ENCODE results near the gene MVK.

MVK gene

GRCh38 chr12:109638735-109639134 is 65.1 kb downstream of the MVK start:
- POLR2A ChIA-PET, result no interaction called here
- CTCF ChIA-PET, result no interaction called here
- no peak for TF ChIP-seq CTCF (IDR thresholded peaks at IDR 0.05; ENCODE audit: control extremely low read depth, extremely low read depth, low read depth, missing control alignments)
- no peak for DNase-seq (ENCODE audit: extremely low spot score)

- CTCF ChIA-PET, result no interaction called here
- no peak for TF ChIP-seq CTCF (IDR thresholded peaks at IDR 0.05; ENCODE audit: control extremely low read depth, extremely low read depth, low read depth, missing control alignments)
- no peak for DNase-seq (ENCODE audit: extremely low spot score)
- POLR2A ChIA-PET, result no interaction called here
Measured at GRCh38 chr12:109639151-109639872, 65.7 kb downstream of the MVK start.

GRCh38 chr12:109640961-109641360 is 67.4 kb downstream of the MVK start:
- ChIA-PET CTCF (interaction anchor here (1.1 kb wide), 1 partner anchor 9 kb away, joined by 3 read pairs; no protein-coding TSS in a partner anchor), POLR2A (interaction anchor here (0.6 kb wide), 1 partner anchor 99 kb away, joined by 8 read pairs; no protein-coding TSS in a partner anchor)
- DNase-seq (ENCODE audit: extremely low spot score), result no peak
- no peak for TF ChIP-seq CTCF (IDR thresholded peaks at IDR 0.05; ENCODE audit: control extremely low read depth, extremely low read depth, low read depth, missing control alignments)

GRCh38 chr12:109641422-109641821 is 67.8 kb downstream of the MVK start:
- DNase-seq (ENCODE audit: extremely low spot score), result no peak
- no peak for TF ChIP-seq CTCF (IDR thresholded peaks at IDR 0.05; ENCODE audit: control extremely low read depth, extremely low read depth, low read depth, missing control alignments)
- ChIA-PET CTCF (interaction anchor here (1.1 kb wide), 1 partner anchor 9 kb away, joined by 3 read pairs; no protein-coding TSS in a partner anchor), POLR2A (no interaction called here)

GRCh38 chr12:109642506-109643132 is 69.0 kb downstream of the MVK start:
- TF ChIP-seq CTCF (IDR thresholded peaks at IDR 0.05; ENCODE audit: control extremely low read depth, extremely low read depth, low read depth, missing control alignments), result no peak
- CTCF ChIA-PET, result interaction anchor here (0.9 kb wide), 1 partner anchor 45 kb away, joined by 3 read pairs; no protein-coding TSS in a partner anchor
- POLR2A ChIA-PET, result no interaction called here
- DNase-seq (ENCODE audit: extremely low spot score), result no peak

GRCh38 chr12:109645194-109645593 is 71.6 kb downstream of the MVK start:
- TF ChIP-seq CTCF (IDR thresholded peaks at IDR 0.05; ENCODE audit: control extremely low read depth, extremely low read depth, low read depth, missing control alignments), result no peak
- ChIA-PET POLR2A (no interaction called here), CTCF (no interaction called here)
- DNase-seq (ENCODE audit: extremely low spot score), result no peak

All from GM10248 (cell line).